BLaER1 treated with 17β-estradiol and CSF1 and Interleukin-3, amounts not matched to agents 10 nM and 100 nM (cell line): ENCODE data around the gene RUNX1.

Experiments used
- H3K27ac ChIP-seq, 11 experiments: shearing (Covaris generic); formaldehyde crosslinking; 2 replicates each; pipeline ENCODE4 v1.8.1; 2022
- H3K27me3 ChIP-seq, 11 experiments: shearing (Covaris generic); formaldehyde crosslinking; 2 replicates each; pipeline ENCODE4 v1.8.1; 2022
- H3K36me3 ChIP-seq, 11 experiments: shearing (Covaris generic); formaldehyde crosslinking; 2 replicates each; pipeline ENCODE4 v1.8.1; 2022
- H3K4me1 ChIP-seq, 10 experiments: shearing (Covaris generic); formaldehyde crosslinking; 2 replicates each; pipeline ENCODE4 v1.8.1; 2022
- H3K4me2 ChIP-seq, 11 experiments: shearing (Covaris generic); formaldehyde crosslinking; 2 replicates each; pipeline ENCODE4 v1.8.1; 2022
- H3K4me3 ChIP-seq, 10 experiments: shearing (Covaris generic); formaldehyde crosslinking; 2 replicates each; pipeline ENCODE4 v1.8.1; 2022
- H3K9ac ChIP-seq, 11 experiments: shearing (Covaris generic); formaldehyde crosslinking; 2 replicates each; pipeline ENCODE4 v1.8.1; 2022
- H3K9me3 ChIP-seq, 11 experiments: shearing (Covaris generic); formaldehyde crosslinking; replicated peaks in 1 of 11; 2 replicates each; pipeline ENCODE4 v1.8.1; 2022
- H4K20me1 ChIP-seq, 11 experiments: shearing (Covaris generic); formaldehyde crosslinking; 2 replicates each; pipeline ENCODE4 v1.8.1; 2022
- Cebpa-rat ChIP-seq, 11 experiments: shearing (Covaris generic); IDR thresholded peaks; 2 replicates each; pipeline ENCODE4 v1.8.1; 2022

The RUNX1 gene

GRCh38 chr21:34810786-34811185 is 238.3 kb downstream of the RUNX1 start:
- TF ChIP-seq Cebpa-rat (IDR thresholded peaks at IDR 0.05): no peak
- peaks cover 98 to 100% (median 99%) of the 10 kb centered on the region in 11 experiments for H3K36me3 ChIP-seq
- H3K9me3 ChIP-seq: peaks cover 0 to 11% (median 0%) of the 10 kb centered on the region in 11 experiments; a peak in 3 of 22 replicates
- H3K27ac ChIP-seq: no peak overlapping the region
- no peak overlapping the region for H3K9ac ChIP-seq
- peak overlapping the region; percentile 69 to 87 (median 79) for H3K4me2 ChIP-seq
- no peak overlapping the region for H3K4me3 ChIP-seq
- H4K20me1 ChIP-seq: peaks cover 96 to 100% (median 100%) of the 10 kb centered on the region in 11 experiments
- H3K4me1 ChIP-seq: peaks cover 86 to 100% (median 100%) of the 10 kb centered on the region in 10 experiments
- H3K27me3 ChIP-seq: no peaks in the 10 kb centered on the region

GRCh38 chr21:34809822-34810221 is 239.3 kb downstream of the RUNX1 start:
- Histone ChIP-seq H3K4me2 (peak overlapping the region; percentile 69 to 87 (median 79)), H3K27ac (no peak overlapping the region), H3K9ac (peak overlapping the region in 1 of 11 experiments; percentile 27; a peak in 1 of 22 replicates), H3K9me3 (peaks cover 0 to 11% (median 0%) of the 10 kb centered on the region in 11 experiments; a peak in 3 of 22 replicates), H3K4me3 (no peak overlapping the region), H3K27me3 (no peaks in the 10 kb centered on the region), H3K36me3 (peaks cover 97 to 100% (median 99%) of the 10 kb centered on the region in 11 experiments), H4K20me1 (peaks cover 95 to 100% (median 100%) of the 10 kb centered on the region in 11 experiments), H3K4me1 (peaks cover 85 to 100% (median 100%) of the 10 kb centered on the region in 10 experiments)
- TF ChIP-seq Cebpa-rat (IDR thresholded peaks at IDR 0.05): no peak

DNA sequence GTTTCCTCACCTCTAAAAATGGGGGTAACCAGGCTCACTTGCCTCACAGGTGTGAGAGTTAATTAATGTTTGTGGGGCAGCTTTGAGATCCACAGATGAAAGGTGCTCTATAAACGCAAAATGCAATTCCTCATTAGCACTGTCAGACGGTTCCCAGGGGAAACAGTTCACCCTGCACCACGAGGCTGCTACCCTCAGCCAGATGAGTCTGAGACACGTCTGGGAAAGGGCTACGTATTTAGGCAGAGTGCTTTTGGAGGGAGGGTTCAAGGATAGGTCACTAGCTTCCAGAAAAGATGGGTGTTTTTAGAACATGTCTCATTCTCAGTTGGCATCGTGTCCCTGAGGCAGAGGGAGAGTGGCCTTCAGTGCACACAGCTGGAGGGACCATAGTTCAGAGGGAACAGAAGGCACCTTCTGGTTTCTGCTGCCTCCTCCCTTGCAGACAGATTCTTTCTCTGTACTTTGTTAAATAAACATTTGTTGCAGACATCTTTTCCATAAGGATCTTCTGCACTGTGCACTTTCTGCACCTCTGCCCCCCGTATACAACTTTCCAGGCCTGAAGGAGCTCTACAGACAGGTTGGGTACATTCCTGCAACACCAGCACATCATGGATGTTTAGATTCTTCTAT is 240.4 kb downstream of the RUNX1 start:
- Histone ChIP-seq H3K9ac (peak overlapping the region in 10 of 11 experiments; percentile 17 to 62 (median 47); a peak in 14 of 22 replicates), H4K20me1 (peaks cover 95 to 100% (median 100%) of the 10 kb centered on the region in 11 experiments), H3K27me3 (no peaks in the 10 kb centered on the region), H3K4me1 (peaks cover 84 to 100% (median 99%) of the 10 kb centered on the region in 10 experiments), H3K27ac (peak overlapping the region in 10 of 11 experiments; percentile 45 to 83 (median 70); a peak in 19 of 22 replicates), H3K9me3 (peaks cover 0 to 11% (median 0%) of the 10 kb centered on the region in 11 experiments; a peak in 3 of 22 replicates), H3K4me3 (peak overlapping the region in 3 of 10 experiments; percentile 6 to 35 (median 25); a peak in 6 of 20 replicates), H3K36me3 (peaks cover 92 to 100% (median 98%) of the 10 kb centered on the region in 11 experiments), H3K4me2 (peak overlapping the region; percentile 69 to 87 (median 79))
- TF ChIP-seq Cebpa-rat (IDR thresholded peaks at IDR 0.05): no peak

DNA sequence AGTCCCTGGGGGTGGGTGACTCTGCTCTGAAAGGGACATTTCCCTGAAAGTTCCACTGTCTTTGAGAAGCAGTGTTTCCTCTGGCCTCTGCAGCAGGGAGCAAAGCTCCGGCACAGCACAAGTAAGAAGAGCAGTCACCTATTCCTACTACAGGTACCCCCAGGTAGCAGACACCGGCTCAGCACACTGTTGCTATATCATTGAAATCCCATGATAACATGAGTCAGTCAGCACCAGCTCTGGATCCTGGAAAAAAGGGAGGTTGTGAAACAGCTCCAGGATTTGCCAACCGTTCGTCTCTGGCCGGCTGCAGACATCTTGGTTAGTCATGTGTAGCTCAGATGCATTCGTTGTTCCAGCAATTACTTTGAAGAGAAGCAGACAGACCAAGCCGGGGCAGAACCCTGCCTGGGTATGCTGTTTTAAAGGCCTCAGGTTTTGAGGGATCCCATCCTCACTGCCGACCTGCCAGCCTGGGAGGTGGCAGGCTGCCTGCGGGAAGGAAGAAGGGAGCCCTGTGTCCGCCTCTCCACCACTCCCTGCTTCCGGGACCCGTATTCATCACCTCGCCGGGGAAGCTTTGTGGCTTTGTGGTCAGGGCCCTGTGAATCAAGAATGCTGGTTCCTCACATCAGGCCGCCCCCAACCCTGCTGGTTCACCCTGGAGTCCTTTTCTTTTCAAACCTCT is 241.1 kb downstream of the RUNX1 start:
- Histone ChIP-seq H3K9ac (peak overlapping the region in 10 of 11 experiments; percentile 17 to 62 (median 47); a peak in 18 of 22 replicates), H3K27ac (peak overlapping the region in 10 of 11 experiments; percentile 45 to 83 (median 70); a peak in 21 of 22 replicates), H3K4me2 (peak overlapping the region; percentile 69 to 87 (median 79)), H3K4me3 (peak overlapping the region in 4 of 10 experiments; percentile 19 to 35 (median 26); a peak in 5 of 20 replicates), H3K4me1 (peaks cover 77 to 100% (median 93%) of the 10 kb centered on the region in 10 experiments), H3K9me3 (peaks cover 0 to 11% (median 0%) of the 10 kb centered on the region in 11 experiments; a peak in 3 of 22 replicates), H3K36me3 (peaks cover 92 to 100% (median 98%) of the 10 kb centered on the region in 11 experiments), H4K20me1 (peaks cover 94 to 100% (median 100%) of the 10 kb centered on the region in 11 experiments), H3K27me3 (no peaks in the 10 kb centered on the region)
- TF ChIP-seq Cebpa-rat (IDR thresholded peaks at IDR 0.05): no peak; a peak in 1 of 22 replicates

- Histone ChIP-seq H3K36me3 (peaks cover 92 to 100% (median 98%) of the 10 kb centered on the region in 11 experiments), H3K4me1 (peaks cover 70 to 100% (median 86%) of the 10 kb centered on the region in 10 experiments), H3K4me2 (peak overlapping the region; percentile 69 to 87 (median 79)), H4K20me1 (peaks cover 94 to 100% (median 100%) of the 10 kb centered on the region in 11 experiments), H3K4me3 (peak overlapping the region in 4 of 10 experiments; percentile 19 to 35 (median 26); a peak in 4 of 20 replicates), H3K9ac (peak overlapping the region in 10 of 11 experiments; percentile 17 to 62 (median 47); a peak in 15 of 22 replicates), H3K9me3 (peaks cover 0 to 11% (median 0%) of the 10 kb centered on the region in 11 experiments; a peak in 3 of 22 replicates), H3K27ac (peak overlapping the region in 10 of 11 experiments; percentile 45 to 83 (median 70); a peak in 20 of 22 replicates), H3K27me3 (no peaks in the 10 kb centered on the region)
- no peak for TF ChIP-seq Cebpa-rat (IDR thresholded peaks at IDR 0.05)
Observed at GRCh38 chr21:34807146-34807880, 241.8 kb downstream of the RUNX1 start.

DNA sequence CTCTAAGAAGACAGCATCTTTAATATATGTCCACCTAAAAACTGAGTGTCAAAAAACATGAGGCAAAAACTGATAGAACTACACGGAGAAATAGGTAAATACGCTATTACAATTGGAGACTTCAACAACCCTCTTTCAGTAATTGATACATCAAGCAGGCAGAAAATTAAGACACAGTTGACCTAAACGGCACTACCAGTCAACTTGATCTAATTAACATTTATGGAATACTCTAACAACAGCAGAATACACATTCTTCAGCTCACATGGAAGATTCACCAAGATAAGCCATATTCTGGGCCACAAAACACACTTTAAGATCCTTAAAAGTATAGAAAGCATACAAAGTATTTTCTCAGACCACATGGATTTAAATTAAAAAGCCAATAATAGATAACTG is 242.7 kb downstream of the RUNX1 start:
- Histone ChIP-seq H3K36me3 (peaks cover 92 to 100% (median 98%) of the 10 kb centered on the region in 11 experiments), H3K4me1 (peaks cover 61 to 98% (median 77%) of the 10 kb centered on the region in 10 experiments), H3K4me2 (peak overlapping the region in 7 of 11 experiments; percentile 2 to 82 (median 67); a peak in 12 of 22 replicates), H3K4me3 (no peak overlapping the region), H3K9me3 (peaks cover 0 to 11% (median 0%) of the 10 kb centered on the region in 11 experiments; a peak in 3 of 22 replicates), H4K20me1 (peaks cover 94 to 100% (median 100%) of the 10 kb centered on the region in 11 experiments), H3K27me3 (no peaks in the 10 kb centered on the region), H3K27ac (peak overlapping the region in 2 of 11 experiments; percentile 69 to 83; a peak in 2 of 22 replicates), H3K9ac (0 out of 22 replicates have a peak overlapping the region, but pooled peaks of 1 of the 11 experiments have one; percentile 28)
- no peak for TF ChIP-seq Cebpa-rat (IDR thresholded peaks at IDR 0.05)

DNA sequence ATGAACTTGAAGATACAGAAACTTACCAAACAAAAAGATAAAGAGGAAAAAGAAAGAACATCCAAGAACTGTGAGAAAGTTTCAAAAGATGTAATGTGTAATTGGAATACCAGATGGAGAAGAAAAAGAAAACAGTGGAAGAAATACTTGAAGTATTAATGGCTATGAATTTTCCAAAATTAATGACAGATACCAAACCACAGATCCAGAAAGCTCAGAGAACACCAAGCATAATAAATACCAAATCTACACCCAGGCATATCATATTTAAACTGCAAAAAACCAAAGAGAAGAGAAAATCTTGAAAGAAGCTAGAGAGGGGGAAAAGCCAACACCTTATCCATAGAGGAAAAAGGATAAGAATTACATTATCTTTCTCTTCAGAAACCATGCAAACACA is 243.9 kb downstream of the RUNX1 start:
- H3K27me3 ChIP-seq: no peaks in the 10 kb centered on the region

More for the DNA sequence above, 243.9 kb downstream of the RUNX1 start:
- TF ChIP-seq Cebpa-rat (IDR thresholded peaks at IDR 0.05): no peak
- peak overlapping the region; percentile 9 to 82 (median 65); a peak in 20 of 22 replicates for H3K4me2 ChIP-seq
- peak overlapping the region in 8 of 11 experiments; percentile 3 to 54 (median 33); a peak in 13 of 22 replicates for H3K27ac ChIP-seq
- H3K36me3 ChIP-seq: peaks cover 92 to 100% (median 98%) of the 10 kb centered on the region in 11 experiments
- peak overlapping the region in 3 of 11 experiments; percentile 7 to 36 (median 27); a peak in 1 of 22 replicates for H3K9ac ChIP-seq
- peaks cover 48 to 85% (median 64%) of the 10 kb centered on the region in 10 experiments for H3K4me1 ChIP-seq
- no peak overlapping the region for H3K4me3 ChIP-seq
- peaks cover 0 to 11% (median 0%) of the 10 kb centered on the region in 11 experiments; a peak in 3 of 22 replicates for H3K9me3 ChIP-seq
- H4K20me1 ChIP-seq: peaks cover 94 to 100% (median 100%) of the 10 kb centered on the region in 11 experiments
